ENCODE measurements around the gene NELL2.
"Not testable (repeated sequence)": the region's sequence is repeated elsewhere in the genome, so short reads cannot be mapped to it uniquely, and the experiment has no call there.

DNA sequence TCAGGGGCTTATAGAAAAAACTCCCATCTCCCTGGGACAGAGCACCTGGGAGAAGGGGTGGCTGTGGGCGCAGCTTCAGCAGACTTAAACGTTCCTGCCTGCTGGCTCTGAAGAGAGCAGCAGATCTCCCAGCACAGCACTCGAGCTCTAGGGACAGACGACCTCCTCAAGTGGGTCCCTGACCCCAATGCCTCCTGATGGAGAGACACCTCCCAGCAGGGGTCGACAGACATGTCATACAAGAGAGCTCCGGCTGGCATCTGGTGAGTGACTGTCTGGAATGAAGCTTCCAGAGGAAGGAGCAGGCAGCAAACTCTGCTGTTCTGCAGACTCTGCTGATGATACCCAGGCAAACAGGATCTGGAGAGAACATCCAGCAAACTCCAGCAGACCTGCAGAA lies 22.0 kb upstream of the NELL2 start:
- TF ChIP-seq POLR2A (IDR thresholded peaks at IDR 0.05); POLR2AphosphoS5 (IDR thresholded peaks at IDR 0.05; ENCODE audit: insufficient read depth in 1 of 2, low read depth in 1 of 2): not testable (repeated sequence)
- TF ChIP-seq, protein P1, sequence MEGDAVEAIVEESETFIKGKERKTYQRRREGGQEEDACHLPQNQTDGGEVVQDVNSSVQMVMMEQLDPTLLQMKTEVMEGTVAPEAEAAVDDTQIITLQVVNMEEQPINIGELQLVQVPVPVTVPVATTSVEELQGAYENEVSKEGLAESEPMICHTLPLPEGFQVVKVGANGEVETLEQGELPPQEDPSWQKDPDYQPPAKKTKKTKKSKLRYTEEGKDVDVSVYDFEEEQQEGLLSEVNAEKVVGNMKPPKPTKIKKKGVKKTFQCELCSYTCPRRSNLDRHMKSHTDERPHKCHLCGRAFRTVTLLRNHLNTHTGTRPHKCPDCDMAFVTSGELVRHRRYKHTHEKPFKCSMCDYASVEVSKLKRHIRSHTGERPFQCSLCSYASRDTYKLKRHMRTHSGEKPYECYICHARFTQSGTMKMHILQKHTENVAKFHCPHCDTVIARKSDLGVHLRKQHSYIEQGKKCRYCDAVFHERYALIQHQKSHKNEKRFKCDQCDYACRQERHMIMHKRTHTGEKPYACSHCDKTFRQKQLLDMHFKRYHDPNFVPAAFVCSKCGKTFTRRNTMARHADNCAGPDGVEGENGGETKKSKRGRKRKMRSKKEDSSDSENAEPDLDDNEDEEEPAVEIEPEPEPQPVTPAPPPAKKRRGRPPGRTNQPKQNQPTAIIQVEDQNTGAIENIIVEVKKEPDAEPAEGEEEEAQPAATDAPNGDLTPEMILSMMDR (IDR thresholded peaks at IDR 0.05) = not testable (repeated sequence)

Measured in vagina (tissue), 2 donors.